CD14-positive monocyte (primary cell): ENCODE measurements around the gene TMEM114. TPM values are rescaled to one million over a fixed set of nuclear protein-coding genes. Genes with fewer than 3 reads are reported as not detected.
A peak's percentile ranks its signal among the peaks of the same experiment; 100 is the strongest.

Source experiments
- DNase-seq, 3 donors: peaks; one replicate each; pipeline ENCODE4 v3.0.0-alpha.2; 2011 to 2022
- H2AFZ ChIP-seq: 2 replicates; pipeline ENCODE4 v1.6.0; 2012; ENCODE audit warnings: mild to moderate bottlenecking, low read depth, low read length, inconsistent platforms; ENCODE audit not compliant: insufficient read depth, poor library complexity, severe bottlenecking
- H3K27ac ChIP-seq, 2 donors: 1 replicate in 1 of 2; 2 replicates in 1 of 2; pipeline ENCODE4 v1.5.1; 2012 to 2013; ENCODE audit warnings: low read length in 2 of 2, control low read depth in 1 of 2, inconsistent platforms in 1 of 2, low read depth in 1 of 2, mild to moderate bottlenecking in 1 of 2
- H3K27me3 ChIP-seq, 2 donors: one replicate each; pipeline versions ENCODE4 v1.6.0 to v1.6.1; 2011 to 2013; ENCODE audit warnings: low read length in 2 of 2; ENCODE audit not compliant: control insufficient read depth in 2 of 2, insufficient read depth in 2 of 2
- H3K36me3 ChIP-seq, 2 donors: replicated peaks in 1 of 2; 1 replicate in 1 of 2; 2 replicates in 1 of 2; pipeline versions ENCODE4 v1.5.1 to v1.6.1; 2012 to 2013; ENCODE audit warnings: low read length in 2 of 2, control low read depth in 1 of 2, inconsistent platforms in 1 of 2, mild to moderate bottlenecking in 1 of 2; ENCODE audit not compliant: insufficient read depth in 2 of 2, control insufficient read depth in 1 of 2
- H3K4me1 ChIP-seq, 2 donors: 1 replicate in 1 of 2; 2 replicates in 1 of 2; pipeline versions ENCODE4 v1.5.1 to v1.6.1; 2012 to 2013; ENCODE audit warnings: low read length in 2 of 2, control low read depth in 1 of 2, inconsistent platforms in 1 of 2, mild to moderate bottlenecking in 1 of 2, moderate library complexity in 1 of 2; ENCODE audit not compliant: insufficient read depth in 2 of 2, control insufficient read depth in 1 of 2
- H3K4me2 ChIP-seq: replicated peaks from 2 replicates; pipeline ENCODE3; 2012; ENCODE audit warnings: low read length, moderate library complexity, mild to moderate bottlenecking; ENCODE audit not compliant: poor library complexity, severe bottlenecking; ENCODE audit errors: extremely low read depth
- H3K4me3 ChIP-seq, 3 experiments: fragments of 200-600 bp in 1 of 3; sonication (generic) in 1 of 3; replicated peaks in 1 of 3; 1 replicate in 2 of 3; 2 replicates in 1 of 3; pipeline ENCODE4 v1.5.1; 2011 to 2013; ENCODE audit warnings: low read length in 3 of 3, mild to moderate bottlenecking in 3 of 3, control low read depth in 2 of 3, low read depth in 2 of 3, inconsistent platforms in 1 of 3, moderate library complexity in 1 of 3
- H3K79me2 ChIP-seq: 2 replicates; pipeline ENCODE4 v1.6.0; 2012; ENCODE audit warnings: mild to moderate bottlenecking, control low read depth, inconsistent platforms, low read length, moderate library complexity; ENCODE audit not compliant: insufficient read depth
- H3K9ac ChIP-seq: 2 replicates; pipeline ENCODE4 v1.6.0; 2017; ENCODE audit warnings: low read length, mild to moderate bottlenecking; ENCODE audit not compliant: insufficient read depth, poor library complexity, severe bottlenecking
- H3K9me3 ChIP-seq, 2 donors: replicated peaks in 1 of 2; 1 replicate in 1 of 2; 2 replicates in 1 of 2; pipeline versions ENCODE4 v1.5.1 to v1.6.1; 2012 to 2013; ENCODE audit warnings: low read length in 2 of 2, control low read depth in 1 of 2; ENCODE audit not compliant: control insufficient read depth in 1 of 2, insufficient read depth in 1 of 2
- H4K20me1 ChIP-seq: 2 replicates; pipeline ENCODE4 v1.6.0; 2012; ENCODE audit warnings: mild to moderate bottlenecking, low read length, control low read depth, moderate library complexity; ENCODE audit not compliant: insufficient read depth
- H3K27ac Mint-ChIP-seq, 7 donors: one replicate each; pipeline ENCODE4 v1.8.0; 2020; ENCODE audit warnings: mild to moderate bottlenecking in 7 of 7, mixed read lengths in 7 of 7, moderate library complexity in 6 of 7, inconsistent platforms in 2 of 7
- H3K27me3 Mint-ChIP-seq, 3 donors: one replicate each; pipeline ENCODE4 v1.8.0; 2021 to 2022; ENCODE audit warnings: low read depth in 3 of 3, mild to moderate bottlenecking in 3 of 3, mixed read lengths in 3 of 3, moderate library complexity in 3 of 3, inconsistent platforms in 1 of 3
- H3K36me3 Mint-ChIP-seq, 2 donors: one replicate each; pipeline ENCODE4 v1.8.0; 2020; ENCODE audit warnings: mixed read lengths in 2 of 2, inconsistent platforms in 1 of 2, mild to moderate bottlenecking in 1 of 2
- H3K4me1 Mint-ChIP-seq: one replicate; pipeline ENCODE4 v1.8.0; 2020; ENCODE audit warnings: mild to moderate bottlenecking, mixed read lengths
- H3K4me3 Mint-ChIP-seq, 2 donors: one replicate each; pipeline ENCODE4 v1.8.0; 2020; ENCODE audit warnings: mild to moderate bottlenecking in 2 of 2, mixed read lengths in 2 of 2, moderate library complexity in 1 of 2
- H3K9me3 Mint-ChIP-seq, 7 donors: one replicate each; pipeline ENCODE4 v1.8.0; 2020 to 2022; ENCODE audit warnings: mixed read lengths in 7 of 7, mild to moderate bottlenecking in 6 of 7, moderate library complexity in 6 of 7, inconsistent platforms in 2 of 7
- WGBS: methylation state at CpG from one replicate; pipeline ENCODE4 v1.1.5; 2013; ENCODE audit warnings: missing lambda C conversion rate; ENCODE audit not compliant: insufficient coverage; 5-methylcytosine and 5-hydroxymethylcytosine counted together
- intact Hi-C, 2 donors: fragments of 100-400 bp; cut with micrococcal nuclease; formaldehyde crosslinking; loops; one replicate each; pipeline versions ENCODE4 v1.15.0 to v1.15.1; 2023
- polyA plus RNA-seq, 3 donors: library from polyadenylated mRNA; depleted of rRNA in 1 of 3; unstranded in 2 of 3; stranded (reverse) in 1 of 3; fragments of 300-500 nt in 2 of 3; fragments of >200 nt in 1 of 3; fragmentation: Illumina TruSeq in 2 of 3; gene quantifications; 1 replicate in 2 of 3; 2 replicates in 1 of 3; pipeline ENCODE4 v1.2.3, GENCODE V29; 2012 to 2021
- TF ChIP-seq, protein P1 (sequence below): fragments of 200-600 bp; IDR thresholded peaks from one replicate; pipeline ENCODE4 v1.8.0; 2022; ENCODE audit warnings: antibody characterized with exemption, mild to moderate bottlenecking

Gene TMEM114
- polyA plus RNA-seq, 3 donors: not detected

DNA sequence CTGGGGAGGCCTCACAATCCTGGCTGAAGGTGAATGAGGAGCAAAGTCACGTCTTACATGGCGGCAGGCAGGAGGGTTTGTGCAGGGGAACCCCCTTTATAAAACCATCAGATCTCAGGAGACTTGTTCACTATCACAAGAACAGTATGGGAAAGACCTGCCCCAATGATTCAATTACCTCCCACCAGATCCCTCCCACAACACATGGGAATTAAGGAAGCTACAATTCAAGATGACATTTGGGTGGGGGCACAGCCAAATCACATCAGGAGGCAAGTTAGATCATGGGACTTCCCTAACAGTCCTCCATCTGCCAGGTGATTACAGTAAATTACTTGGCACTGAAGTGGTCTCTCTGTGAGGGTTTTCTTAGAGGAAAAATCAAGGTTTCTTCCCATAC lies 5.3 kb downstream of the TMEM114 start:
- H3K4me1 Mint-ChIP-seq: peaks cover 10% of the 10 kb centered on the region
- peak overlapping the region in 1 of 7 donors; percentile 14 for H3K27ac Mint-ChIP-seq
- Histone ChIP-seq H3K27ac (no peak overlapping the region), H3K4me3 (no peak overlapping the region), H3K36me3 (no peaks in the 10 kb centered on the region), H4K20me1 (no peaks in the 10 kb centered on the region), H3K9me3 (peaks cover 3 to 16% of the 10 kb centered on the region in 2 donors), H3K4me2 (no peak overlapping the region), H3K9ac (no peak overlapping the region), H3K27me3 (peaks cover 29 to 40% of the 10 kb centered on the region in 2 donors), H3K4me1 (peaks cover 7 to 9% of the 10 kb centered on the region in 2 donors), H3K79me2 (no peaks in the 10 kb centered on the region), H2AFZ (no peak overlapping the region)
- peaks cover 0 to under 1% of the 10 kb centered on the region in 2 donors for H3K36me3 Mint-ChIP-seq
- H3K9me3 Mint-ChIP-seq: peaks cover 0 to 13% (median 3%) of the 10 kb centered on the region in 7 donors
- no CpG with 5 or more reads among the region's 2 CpGs for WGBS
- H3K4me3 Mint-ChIP-seq: no peak overlapping the region
- DNase-seq: no peak
- H3K27me3 Mint-ChIP-seq: peaks cover 19 to 45% (median 32%) of the 10 kb centered on the region in 3 donors
- TF ChIP-seq, protein P1, sequence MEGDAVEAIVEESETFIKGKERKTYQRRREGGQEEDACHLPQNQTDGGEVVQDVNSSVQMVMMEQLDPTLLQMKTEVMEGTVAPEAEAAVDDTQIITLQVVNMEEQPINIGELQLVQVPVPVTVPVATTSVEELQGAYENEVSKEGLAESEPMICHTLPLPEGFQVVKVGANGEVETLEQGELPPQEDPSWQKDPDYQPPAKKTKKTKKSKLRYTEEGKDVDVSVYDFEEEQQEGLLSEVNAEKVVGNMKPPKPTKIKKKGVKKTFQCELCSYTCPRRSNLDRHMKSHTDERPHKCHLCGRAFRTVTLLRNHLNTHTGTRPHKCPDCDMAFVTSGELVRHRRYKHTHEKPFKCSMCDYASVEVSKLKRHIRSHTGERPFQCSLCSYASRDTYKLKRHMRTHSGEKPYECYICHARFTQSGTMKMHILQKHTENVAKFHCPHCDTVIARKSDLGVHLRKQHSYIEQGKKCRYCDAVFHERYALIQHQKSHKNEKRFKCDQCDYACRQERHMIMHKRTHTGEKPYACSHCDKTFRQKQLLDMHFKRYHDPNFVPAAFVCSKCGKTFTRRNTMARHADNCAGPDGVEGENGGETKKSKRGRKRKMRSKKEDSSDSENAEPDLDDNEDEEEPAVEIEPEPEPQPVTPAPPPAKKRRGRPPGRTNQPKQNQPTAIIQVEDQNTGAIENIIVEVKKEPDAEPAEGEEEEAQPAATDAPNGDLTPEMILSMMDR: no peak
- intact Hi-C loops: no loop called here

DNA sequence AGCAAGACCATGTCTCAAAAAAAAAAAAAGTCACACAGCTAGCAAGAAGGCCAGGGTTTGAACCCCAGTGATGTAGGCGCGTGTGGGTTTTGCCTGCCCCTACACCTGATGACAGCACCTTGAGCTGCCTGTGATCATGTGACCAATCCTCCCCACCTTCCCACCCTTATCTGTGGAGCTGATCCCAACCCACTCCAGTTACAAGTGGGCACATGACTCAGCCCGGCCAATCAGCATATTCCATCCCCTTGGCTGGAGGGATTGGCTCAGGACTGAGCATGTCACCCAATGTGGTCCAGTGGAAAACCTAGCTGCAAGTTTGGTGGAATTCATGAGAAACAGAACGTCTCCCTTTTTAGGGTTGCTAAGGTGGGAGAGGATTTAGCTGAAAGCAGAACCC lies 6.6 kb downstream of the TMEM114 start:
- DNase-seq: no peak
- Histone ChIP-seq H3K27me3 (peaks cover 20 to 28% of the 10 kb centered on the region in 2 donors), H3K4me3 (no peak overlapping the region), H3K4me2 (no peak overlapping the region), H4K20me1 (no peaks in the 10 kb centered on the region), H3K4me1 (peaks cover 7 to 9% of the 10 kb centered on the region in 2 donors), H3K27ac (no peak overlapping the region), H2AFZ (no peak overlapping the region), H3K9me3 (peaks cover under 1 to 5% of the 10 kb centered on the region in 2 donors), H3K36me3 (no peaks in the 10 kb centered on the region), H3K79me2 (no peaks in the 10 kb centered on the region), H3K9ac (no peak overlapping the region)
- WGBS: 81% methylated on average over 2 of the region's 4 CpGs
- Mint-ChIP-seq H3K27me3 (peaks cover 23 to 37% (median 24%) of the 10 kb centered on the region in 3 donors), H3K9me3 (peaks cover 0 to 9% (median 0%) of the 10 kb centered on the region in 7 donors), H3K27ac (peak overlapping the region in 1 of 7 donors; percentile 7), H3K36me3 (no peaks in the 10 kb centered on the region), H3K4me3 (no peak overlapping the region), H3K4me1 (peaks cover 10% of the 10 kb centered on the region)
- intact Hi-C loops: no loop called here
- TF ChIP-seq, protein P1: no peak
